HG03520 (cell line): Measurements from ENCODE around the gene MIR17HG.
"Not testable (repeated sequence)": the region's sequence is repeated elsewhere in the genome, so short reads cannot be mapped to it uniquely, and the experiment has no call there.

Experiments used
- ATAC-seq: cut with Tn5 transposase; IDR thresholded peaks from one replicate; pipeline ENCODE4 v1.9.1; 2021; ENCODE audit warnings: mild to moderate bottlenecking, moderate library complexity; ENCODE audit not compliant: unreplicated experiment

The MIR17HG gene

GRCh38 chr13:91347202-91347995, at the start of gene MIR17HG:
Gene MIR17HG (plus strand): TSS chr13:91347687.
- peak; percentile 43 for ATAC-seq

GRCh38 chr13:91298060-91298459, 49.4 kb upstream of the MIR17HG start:
- ATAC-seq = no peak

- no peak for ATAC-seq
Measured at GRCh38 chr13:91302111-91302510, 45.4 kb upstream of the MIR17HG start.

- no peak for ATAC-seq
Measured at GRCh38 chr13:91303031-91303430, 44.5 kb upstream of the MIR17HG start.

GRCh38 chr13:91304741-91305140, 42.7 kb upstream of the MIR17HG start:
- ATAC-seq = no peak

- ATAC-seq = no peak
Measured at GRCh38 chr13:91305652-91306051, 41.8 kb upstream of the MIR17HG start.

- ATAC-seq = no peak
Measured at GRCh38 chr13:91307887-91308286, 39.6 kb upstream of the MIR17HG start.

- ATAC-seq = no peak
Measured at GRCh38 chr13:91308299-91308698, 39.2 kb upstream of the MIR17HG start.

- no peak for ATAC-seq
Measured at GRCh38 chr13:91311491-91311890, 36.0 kb upstream of the MIR17HG start.

GRCh38 chr13:91312324-91312723, 35.2 kb upstream of the MIR17HG start:
- no peak for ATAC-seq

GRCh38 chr13:91313103-91313502, 34.4 kb upstream of the MIR17HG start:
- peak; percentile 78 for ATAC-seq

GRCh38 chr13:91313581-91313980, 33.9 kb upstream of the MIR17HG start:
- ATAC-seq = peak; percentile 37

- no peak for ATAC-seq
Measured at GRCh38 chr13:91314888-91315287, 32.6 kb upstream of the MIR17HG start.

GRCh38 chr13:91318886-91319285, 28.6 kb upstream of the MIR17HG start:
- ATAC-seq = no peak

- no peak for ATAC-seq
Measured at GRCh38 chr13:91319996-91320395, 27.5 kb upstream of the MIR17HG start.

- ATAC-seq = not testable (repeated sequence)
Measured at GRCh38 chr13:91320990-91321389, 26.5 kb upstream of the MIR17HG start.

- no peak for ATAC-seq
Measured at GRCh38 chr13:91323349-91323748, 24.1 kb upstream of the MIR17HG start.

GRCh38 chr13:91326146-91326545, 21.3 kb upstream of the MIR17HG start:
- ATAC-seq = no peak

- no peak for ATAC-seq
Measured at GRCh38 chr13:91328726-91329125, 18.8 kb upstream of the MIR17HG start.

GRCh38 chr13:91329733-91330132, 17.8 kb upstream of the MIR17HG start:
- no peak for ATAC-seq

GRCh38 chr13:91331047-91331915, 16.2 kb upstream of the MIR17HG start:
- ATAC-seq = peak; percentile 81

GRCh38 chr13:91346062-91346461, 1.4 kb upstream of the MIR17HG start:
- ATAC-seq = no peak
